Measurements from ENCODE around the gene SLC35F6. TPM values are rescaled to one million over a fixed set of nuclear protein-coding genes. Genes with fewer than 3 reads are reported as not detected.

The SLC35F6 gene, protein sequence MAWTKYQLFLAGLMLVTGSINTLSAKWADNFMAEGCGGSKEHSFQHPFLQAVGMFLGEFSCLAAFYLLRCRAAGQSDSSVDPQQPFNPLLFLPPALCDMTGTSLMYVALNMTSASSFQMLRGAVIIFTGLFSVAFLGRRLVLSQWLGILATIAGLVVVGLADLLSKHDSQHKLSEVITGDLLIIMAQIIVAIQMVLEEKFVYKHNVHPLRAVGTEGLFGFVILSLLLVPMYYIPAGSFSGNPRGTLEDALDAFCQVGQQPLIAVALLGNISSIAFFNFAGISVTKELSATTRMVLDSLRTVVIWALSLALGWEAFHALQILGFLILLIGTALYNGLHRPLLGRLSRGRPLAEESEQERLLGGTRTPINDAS
- 65.5 TPM for total RNA-seq
- long read RNA-seq, transcript SLC35F6-201 (6 exons, 3,898 nt) = major isoform, 29 of 44 reads
- long read RNA-seq, partial matches to known transcripts = 2 of 44 reads
- long read RNA-seq, other reads (novel, unspliced or antisense) = 13 of 44 reads

GRCh38 chr2:26764078-26764887 is at the start of gene SLC35F6:
TSS of gene SLC35F6 (plus strand) at chr2:26764284. CDS start at chr2:26764350, 66 bp downstream.
- DNase-seq (ENCODE audit: low spot score) = peak; percentile 95

GRCh38 chr2:26715528-26716270 is 48.4 kb upstream of the SLC35F6 start:
- no peak for DNase-seq (ENCODE audit: low spot score)

DNA sequence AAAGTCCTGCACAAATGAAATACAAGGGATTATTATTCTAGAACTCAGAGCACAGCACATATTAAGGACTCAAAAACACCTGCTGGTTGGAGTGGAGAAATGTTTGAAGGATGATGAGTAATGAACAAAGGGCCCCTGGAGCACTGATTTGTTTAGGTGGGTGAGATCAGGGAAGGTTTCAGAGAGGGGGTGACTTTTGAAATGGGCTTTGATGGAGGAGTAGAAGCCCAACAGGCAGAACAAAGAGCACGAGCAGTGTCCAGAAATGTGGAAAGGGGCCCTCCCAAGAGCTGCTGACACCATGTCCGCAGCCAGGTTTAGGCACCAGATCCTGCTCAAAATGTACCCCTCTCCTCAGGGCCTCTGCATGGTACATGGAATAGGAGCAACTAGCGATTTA is 47.7 kb upstream of the SLC35F6 start:
- DNase-seq (ENCODE audit: low spot score) = no peak

DNA sequence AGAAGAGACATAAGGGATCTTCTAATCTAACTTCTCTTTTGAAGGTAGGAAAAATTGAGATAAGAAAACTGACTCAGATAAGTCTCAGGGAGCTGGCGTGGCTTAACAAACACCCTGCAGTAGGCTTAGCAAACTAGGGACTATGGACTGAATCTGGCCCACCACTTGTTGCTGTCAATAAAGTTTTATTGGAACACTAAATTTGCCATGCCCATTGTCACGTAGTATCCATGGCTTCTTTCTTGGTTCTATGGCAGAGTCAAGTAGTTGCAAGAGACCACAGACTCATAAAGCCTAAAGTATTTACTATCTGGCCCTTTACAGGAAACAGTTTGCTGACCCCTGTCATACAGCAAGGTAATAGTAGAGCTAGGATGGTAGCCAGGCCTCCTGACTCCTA is 47.3 kb upstream of the SLC35F6 start:
- no peak for DNase-seq (ENCODE audit: low spot score)

GRCh38 chr2:26717362-26717761 is 46.7 kb upstream of the SLC35F6 start:
- no peak for DNase-seq (ENCODE audit: low spot score)

- no peak for DNase-seq (ENCODE audit: low spot score)
These were observed 45.0 kb upstream of the SLC35F6 start for GRCh38 chr2:26718949-26719686.

- no peak for DNase-seq (ENCODE audit: low spot score)
These were observed 43.6 kb upstream of the SLC35F6 start for GRCh38 chr2:26720322-26721114.

DNA sequence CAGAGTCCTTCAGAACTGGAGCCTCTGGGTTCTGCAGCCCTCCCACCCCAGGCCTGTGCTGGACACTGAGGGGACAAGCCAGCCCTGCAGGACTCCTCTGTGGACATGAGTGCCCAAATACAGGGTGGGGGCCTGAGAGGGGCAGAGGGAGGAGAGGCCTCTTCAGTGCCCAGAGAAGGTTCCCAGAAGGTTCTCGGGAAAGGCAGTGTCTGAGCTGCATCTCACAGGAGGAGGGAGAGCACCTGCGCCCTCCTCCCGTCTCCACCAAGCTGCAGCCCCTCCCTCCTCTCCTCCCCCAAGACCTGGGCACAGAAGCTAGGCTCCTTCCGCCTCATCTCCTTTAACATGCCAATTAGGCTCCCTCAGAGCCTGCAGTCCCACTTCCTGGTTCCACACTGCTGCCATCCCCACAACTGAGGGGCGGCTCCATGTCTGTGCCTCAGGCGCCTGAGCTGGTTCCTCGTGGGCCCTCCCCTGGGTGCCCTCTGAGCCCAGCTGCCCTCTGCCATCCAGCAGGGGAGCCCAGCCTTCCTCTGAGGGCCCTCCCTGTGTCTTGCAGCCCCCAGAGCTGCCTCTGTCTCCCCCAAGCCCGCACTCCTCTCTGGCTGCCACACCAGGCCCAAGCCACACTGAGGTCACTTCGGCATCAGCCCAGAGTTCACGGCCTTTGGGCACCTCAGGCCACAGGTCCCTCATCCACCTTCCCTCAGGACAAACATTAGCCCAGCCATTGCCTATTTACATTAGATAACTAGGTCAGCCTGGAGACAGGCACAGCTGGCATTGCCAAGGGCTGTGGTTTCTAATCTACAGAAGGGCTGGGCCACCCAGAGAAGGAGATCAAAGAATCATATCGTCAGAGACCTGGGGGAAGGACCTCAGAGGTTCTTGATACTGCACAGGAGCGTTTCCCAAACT is 42.7 kb upstream of the SLC35F6 start:
- no peak for DNase-seq (ENCODE audit: low spot score)

- DNase-seq (ENCODE audit: low spot score) = no peak
These were observed 41.8 kb upstream of the SLC35F6 start for GRCh38 chr2:26722328-26722727.

- DNase-seq (ENCODE audit: low spot score) = no peak
These were observed 41.2 kb upstream of the SLC35F6 start for GRCh38 chr2:26722911-26723310.

GRCh38 chr2:26723475-26723874 is 40.6 kb upstream of the SLC35F6 start:
- DNase-seq (ENCODE audit: low spot score) = no peak

GRCh38 chr2:26723991-26724750 is 39.9 kb upstream of the SLC35F6 start:
- peak; percentile 93 for DNase-seq (ENCODE audit: low spot score)

- DNase-seq (ENCODE audit: low spot score) = no peak
These were observed 39.1 kb upstream of the SLC35F6 start for GRCh38 chr2:26724784-26725520.

DNA sequence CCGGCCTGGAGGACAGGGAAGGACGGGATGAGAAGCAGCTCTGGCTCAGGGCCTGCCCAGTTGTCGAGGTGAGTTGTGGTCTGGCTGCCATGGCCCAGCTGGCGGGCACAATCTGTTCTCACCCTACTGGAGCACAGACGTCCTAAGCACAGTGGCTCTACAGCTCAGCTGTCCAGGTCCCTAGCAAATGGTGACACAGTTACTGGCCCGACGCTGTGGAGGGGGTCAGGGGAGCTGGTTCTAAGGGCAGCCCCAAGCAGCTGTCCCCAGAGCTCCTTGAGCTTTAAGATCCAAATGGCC is 38.6 kb upstream of the SLC35F6 start:
- DNase-seq (ENCODE audit: low spot score) = no peak

DNA sequence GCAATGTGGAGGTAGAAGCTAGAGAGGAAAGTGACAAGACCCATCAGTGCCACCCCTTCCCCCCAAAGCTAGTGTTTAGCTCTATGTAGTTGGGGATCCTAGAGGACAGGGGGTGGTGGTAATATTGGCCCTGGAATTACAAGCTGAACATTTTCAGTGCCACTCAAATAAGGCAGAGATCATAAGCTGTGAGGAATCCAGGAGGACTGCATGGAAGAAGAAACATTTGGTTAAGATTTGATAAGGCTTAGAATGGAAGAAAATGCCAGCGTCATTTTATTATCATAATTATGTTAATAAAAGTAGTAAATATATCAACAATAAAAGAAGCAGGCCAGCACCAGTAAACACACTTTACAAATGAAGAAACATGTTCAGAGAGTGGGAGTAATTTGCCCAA is 37.9 kb upstream of the SLC35F6 start:
- DNase-seq (ENCODE audit: low spot score) = no peak

DNA sequence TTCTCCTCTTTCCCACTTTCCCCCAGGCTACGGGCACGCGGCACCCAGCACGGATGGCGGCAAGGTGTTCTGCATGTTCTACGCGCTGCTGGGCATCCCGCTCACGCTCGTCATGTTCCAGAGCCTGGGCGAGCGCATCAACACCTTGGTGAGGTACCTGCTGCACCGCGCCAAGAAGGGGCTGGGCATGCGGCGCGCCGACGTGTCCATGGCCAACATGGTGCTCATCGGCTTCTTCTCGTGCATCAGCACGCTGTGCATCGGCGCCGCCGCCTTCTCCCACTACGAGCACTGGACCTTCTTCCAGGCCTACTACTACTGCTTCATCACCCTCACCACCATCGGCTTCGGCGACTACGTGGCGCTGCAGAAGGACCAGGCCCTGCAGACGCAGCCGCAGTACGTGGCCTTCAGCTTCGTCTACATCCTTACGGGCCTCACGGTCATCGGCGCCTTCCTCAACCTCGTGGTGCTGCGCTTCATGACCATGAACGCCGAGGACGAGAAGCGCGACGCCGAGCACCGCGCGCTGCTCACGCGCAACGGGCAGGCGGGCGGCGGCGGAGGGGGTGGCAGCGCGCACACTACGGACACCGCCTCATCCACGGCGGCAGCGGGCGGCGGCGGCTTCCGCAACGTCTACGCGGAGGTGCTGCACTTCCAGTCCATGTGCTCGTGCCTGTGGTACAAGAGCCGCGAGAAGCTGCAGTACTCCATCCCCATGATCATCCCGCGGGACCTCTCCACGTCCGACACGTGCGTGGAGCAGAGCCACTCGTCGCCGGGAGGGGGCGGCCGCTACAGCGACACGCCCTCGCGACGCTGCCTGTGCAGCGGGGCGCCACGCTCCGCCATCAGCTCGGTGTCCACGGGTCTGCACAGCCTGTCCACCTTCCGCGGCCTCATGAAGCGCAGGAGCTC is 36.2 kb upstream of the SLC35F6 start:
- DNase-seq (ENCODE audit: low spot score) = no peak

- no peak for DNase-seq (ENCODE audit: low spot score)
These were observed 34.8 kb upstream of the SLC35F6 start for GRCh38 chr2:26729311-26729710.

Measured in mesenteric fat pad (tissue), 1 donor.